Lung (tissue), 12 donors: ENCODE results near the gene KIF27. TPM values are rescaled to one million over a fixed set of nuclear protein-coding genes. Genes with fewer than 3 reads are reported as not detected.

Experiments used
- ATAC-seq: fragments of 200-7000 bp; cut with Tn5 transposase; one replicate; pipeline ENCODE4 v1.9.1; 2020; ENCODE audit warnings: moderate number of reproducible peaks; ENCODE audit not compliant: insufficient read depth, low FRiP score
- DNase-seq, 3 donors: peaks; one replicate each; pipeline ENCODE4 v3.0.0-alpha.2; 2013 to 2017
- H3K27ac ChIP-seq, 2 donors: one replicate each; pipeline ENCODE4 v1.5.1; 2013; ENCODE audit warnings: mild to moderate bottlenecking in 2 of 2, moderate library complexity in 2 of 2, control low read depth in 1 of 2, inconsistent platforms in 1 of 2, low read depth in 1 of 2, low read length in 1 of 2
- H3K27me3 ChIP-seq, 3 donors: one replicate each; pipeline ENCODE4 v1.5.1; 2013; ENCODE audit warnings: low read length in 2 of 3; ENCODE audit not compliant: control insufficient read depth in 3 of 3, insufficient read depth in 3 of 3
- H3K36me3 ChIP-seq, 4 donors: one replicate each; pipeline ENCODE4 v1.5.1; 2013; ENCODE audit warnings: low read length in 4 of 4, mild to moderate bottlenecking in 1 of 4, moderate library complexity in 1 of 4; ENCODE audit not compliant: control insufficient read depth in 4 of 4, insufficient read depth in 4 of 4
- H3K4me1 ChIP-seq, 5 donors: one replicate each; pipeline ENCODE4 v1.5.1; 2013; ENCODE audit warnings: low read length in 5 of 5, mild to moderate bottlenecking in 2 of 5, moderate library complexity in 1 of 5; ENCODE audit not compliant: control insufficient read depth in 5 of 5, insufficient read depth in 5 of 5
- H3K4me3 ChIP-seq: one replicate; pipeline ENCODE4 v1.5.1; 2013; ENCODE audit warnings: mild to moderate bottlenecking, control low read depth, moderate library complexity
- H3K9ac ChIP-seq, 2 donors: one replicate each; pipeline ENCODE4 v1.5.1; 2013; ENCODE audit warnings: low read length in 2 of 2, control low read depth in 1 of 2; ENCODE audit not compliant: insufficient read depth in 1 of 2
- H3K9me3 ChIP-seq, 4 donors: one replicate each; pipeline ENCODE4 v1.5.1; 2013; ENCODE audit warnings: low read length in 3 of 4, mild to moderate bottlenecking in 1 of 4, moderate library complexity in 1 of 4; ENCODE audit not compliant: control insufficient read depth in 4 of 4, insufficient read depth in 3 of 4
- CTCF ChIP-seq: IDR thresholded peaks from 2 replicates; pipeline ENCODE4 v1.5.1; 2012; ENCODE audit warnings: mild to moderate bottlenecking; ENCODE audit errors: control extremely low read depth, extremely low read depth
- WGBS, 2 donors: extraction: QIAGEN DNeasy Blood & Tissue Kit; methylation state at CpG; one replicate each; pipeline ENCODE4 v1.1.7; 2013; 5-methylcytosine and 5-hydroxymethylcytosine counted together
- polyA plus RNA-seq, 2 donors: library from polyadenylated mRNA; stranded (reverse); fragments of 200-250 nt; gene quantifications; one replicate each; pipeline ENCODE4 v1.2.1, GENCODE V29; 2013
- total RNA-seq, 2 donors: library from RNA; depleted of rRNA in 1 of 2; stranded (reverse); fragments of >200 nt in 1 of 2; gene quantifications; one replicate each; pipeline ENCODE4 v1.2.1, GENCODE V29; 2014 to 2021
- donor health status: control.
- donor health status: control.
- donor health status: Bipolar disorder and iron deficiency.
- donor health status: healthy.
- donor health status: DM: yes; HTN: yes; CAD: no.

Gene KIF27
- total and polyA plus RNA-seq, 4 donors = 1.6 to 24.6 (median 5.8) TPM

GRCh38 chr9:83930881-83931280 lies 9.6 kb upstream of the KIF27 start:
- H3K4me1 ChIP-seq = peaks cover 0 to 9% (median 0%) of the 10 kb centered on the region in 5 donors
- no peak overlapping the region for H3K9ac ChIP-seq
- ATAC-seq (no peak), DNase-seq (no peak)
- no peak for TF ChIP-seq CTCF
- H3K4me3 ChIP-seq = no peak overlapping the region
- H3K9me3 ChIP-seq = no peaks in the 10 kb centered on the region
- no peaks in the 10 kb centered on the region for H3K36me3 ChIP-seq
- H3K27me3 ChIP-seq = no peaks in the 10 kb centered on the region
- no peak overlapping the region for H3K27ac ChIP-seq
- WGBS, 2 donors = 89 to 91% methylated on average over 5 of the region's 5 CpGs

DNA sequence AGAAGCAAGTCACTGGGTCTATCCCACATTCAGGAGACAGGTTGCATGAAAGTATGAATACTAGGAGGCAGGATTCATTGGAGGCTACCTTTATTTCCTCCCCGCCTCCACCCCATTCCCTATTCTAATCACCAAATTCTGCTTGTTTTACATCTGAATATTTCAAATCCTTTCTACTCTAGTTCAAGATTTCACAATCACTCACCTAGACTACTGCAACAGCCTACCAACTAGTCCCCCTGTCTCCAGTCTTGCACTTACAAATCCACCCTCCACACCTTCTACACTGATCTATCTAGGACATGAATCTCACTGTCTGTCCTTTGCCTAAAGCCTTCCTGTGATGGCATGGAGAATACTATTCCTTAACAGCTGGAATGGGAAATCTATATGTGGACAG lies 6.4 kb upstream of the KIF27 start:
- ATAC-seq = no peak
- WGBS, 2 donors = 37 to 95% methylated on average over 1 of the region's 1 CpG

GRCh38 chr9:83920469-83920926 lies 734 bp downstream of the KIF27 start:
- peak; percentile 31 for ATAC-seq
- peak in 2 of 3 donors; percentile 72 to 75 for DNase-seq

More for the DNA sequence above, 6.4 kb upstream of the KIF27 start:
- no peak overlapping the region for H3K9ac ChIP-seq
- TF ChIP-seq CTCF = no peak
- H3K27ac ChIP-seq = no peak overlapping the region
- no peaks in the 10 kb centered on the region for H3K4me1 ChIP-seq
- no peaks in the 10 kb centered on the region for H3K36me3 ChIP-seq
- H3K27me3 ChIP-seq = no peaks in the 10 kb centered on the region
- H3K4me3 ChIP-seq = no peak overlapping the region
- DNase-seq = no peak
- H3K9me3 ChIP-seq = no peaks in the 10 kb centered on the region

More at GRCh38 chr9:83920469-83920926, 734 bp downstream of the KIF27 start:
- Histone ChIP-seq H3K27me3 (no peaks in the 10 kb centered on the region), H3K9me3 (no peaks in the 10 kb centered on the region), H3K4me1 (peaks cover 0 to 9% (median 3%) of the 10 kb centered on the region in 5 donors), H3K36me3 (peaks cover 0 to 5% (median 0%) of the 10 kb centered on the region in 4 donors), H3K4me3 (peak overlapping the region; percentile 59), H3K9ac (peak overlapping the region; percentile 81 to 89), H3K27ac (peak overlapping the region; percentile 94 to 95)
- 2 to 4% methylated on average over 16 of the region's 16 CpGs for WGBS, 2 donors
- no peak for TF ChIP-seq CTCF
